Measurements from ENCODE around the gene ZC3H12D.

Gene ZC3H12D

DNA sequence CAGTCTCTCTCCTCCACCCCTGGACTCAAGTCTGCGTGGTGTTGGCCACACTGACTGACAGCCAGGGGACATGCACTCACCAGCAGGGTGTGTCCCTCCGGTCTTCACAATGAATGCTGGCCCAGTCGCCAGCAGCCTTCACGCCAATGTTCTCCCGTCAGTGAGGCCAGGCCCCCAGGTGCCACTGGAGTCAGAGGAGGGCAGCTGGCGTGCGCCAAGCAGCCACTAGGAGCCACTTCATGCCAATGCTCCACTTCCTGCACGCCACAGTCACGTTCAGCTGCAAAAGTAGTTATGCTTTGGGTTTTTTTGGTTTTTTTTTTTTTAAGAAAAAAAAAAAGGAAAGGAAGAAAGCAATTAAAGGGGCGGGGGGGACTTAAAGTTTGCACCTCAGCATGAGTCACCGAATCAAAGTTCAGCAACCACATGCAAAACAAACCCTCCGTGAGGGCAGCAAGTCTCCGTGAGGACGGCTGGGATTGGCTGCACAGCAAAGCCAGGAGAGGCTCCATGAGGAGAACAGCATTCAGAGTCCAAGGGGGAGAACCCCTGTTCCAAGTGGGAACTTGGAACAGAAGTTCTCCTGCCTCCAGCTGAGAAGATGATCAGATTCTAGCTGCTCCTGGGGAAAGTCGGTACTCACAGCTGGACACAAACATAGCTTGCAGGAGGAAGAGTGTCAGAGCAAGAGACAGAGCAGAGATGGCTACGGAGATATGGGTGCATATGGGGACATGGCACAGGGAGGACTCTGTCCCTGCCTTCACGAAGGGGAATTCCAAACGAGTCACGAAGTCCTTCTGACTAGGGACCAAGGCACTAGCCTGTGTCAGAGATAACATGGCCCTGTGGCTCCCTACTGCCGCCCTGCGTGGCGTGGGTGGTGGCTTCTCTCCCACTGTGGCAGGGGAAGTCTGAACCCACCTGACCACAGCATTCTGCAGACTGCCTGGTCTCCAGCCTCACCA, at the start of gene ZC3H12D:
ZC3H12D (minus strand) TSS at position 282 of the 968 bp plus-strand sequence. CDS start 10,471 bp downstream, outside the sequence.
- H2AFZ ChIP-seq (ENCODE audit: low read depth), result no peak within 1 kb of the TSS
- H3K4me3 ChIP-seq (IDR thresholded peaks at IDR 0.05; ENCODE audit: insufficient read depth, low read depth, low read length), result no peak within 1 kb of the TSS
- no peaks in the 10 kb centered on the region for H4K20me1 ChIP-seq (ENCODE audit: insufficient read depth)
- no peak within 1 kb of the TSS for H3K27ac ChIP-seq
- no peaks in the 10 kb centered on the region for H3K36me3 ChIP-seq (ENCODE audit: insufficient read depth)
- no peaks in the 10 kb centered on the region for H3K4me1 ChIP-seq (ENCODE audit: low read depth, poor library complexity, severe bottlenecking)
- TF ChIP-seq, protein P1, sequence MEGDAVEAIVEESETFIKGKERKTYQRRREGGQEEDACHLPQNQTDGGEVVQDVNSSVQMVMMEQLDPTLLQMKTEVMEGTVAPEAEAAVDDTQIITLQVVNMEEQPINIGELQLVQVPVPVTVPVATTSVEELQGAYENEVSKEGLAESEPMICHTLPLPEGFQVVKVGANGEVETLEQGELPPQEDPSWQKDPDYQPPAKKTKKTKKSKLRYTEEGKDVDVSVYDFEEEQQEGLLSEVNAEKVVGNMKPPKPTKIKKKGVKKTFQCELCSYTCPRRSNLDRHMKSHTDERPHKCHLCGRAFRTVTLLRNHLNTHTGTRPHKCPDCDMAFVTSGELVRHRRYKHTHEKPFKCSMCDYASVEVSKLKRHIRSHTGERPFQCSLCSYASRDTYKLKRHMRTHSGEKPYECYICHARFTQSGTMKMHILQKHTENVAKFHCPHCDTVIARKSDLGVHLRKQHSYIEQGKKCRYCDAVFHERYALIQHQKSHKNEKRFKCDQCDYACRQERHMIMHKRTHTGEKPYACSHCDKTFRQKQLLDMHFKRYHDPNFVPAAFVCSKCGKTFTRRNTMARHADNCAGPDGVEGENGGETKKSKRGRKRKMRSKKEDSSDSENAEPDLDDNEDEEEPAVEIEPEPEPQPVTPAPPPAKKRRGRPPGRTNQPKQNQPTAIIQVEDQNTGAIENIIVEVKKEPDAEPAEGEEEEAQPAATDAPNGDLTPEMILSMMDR (conservative IDR thresholded peaks at IDR 0.05; ENCODE audit: low read depth, low read length), result no peak
- 0 out of 2 replicates have a peak, but pooled peaks cover 1% of the 10 kb centered on the region for H3K27me3 ChIP-seq (ENCODE audit: insufficient read depth, low read depth)
- no peaks in the 10 kb centered on the region for H3K79me2 ChIP-seq (ENCODE audit: insufficient read depth, low read depth)
- no peak within 1 kb of the TSS for H3K9ac ChIP-seq
- H3K4me2 ChIP-seq, result no peak within 1 kb of the TSS

DNA sequence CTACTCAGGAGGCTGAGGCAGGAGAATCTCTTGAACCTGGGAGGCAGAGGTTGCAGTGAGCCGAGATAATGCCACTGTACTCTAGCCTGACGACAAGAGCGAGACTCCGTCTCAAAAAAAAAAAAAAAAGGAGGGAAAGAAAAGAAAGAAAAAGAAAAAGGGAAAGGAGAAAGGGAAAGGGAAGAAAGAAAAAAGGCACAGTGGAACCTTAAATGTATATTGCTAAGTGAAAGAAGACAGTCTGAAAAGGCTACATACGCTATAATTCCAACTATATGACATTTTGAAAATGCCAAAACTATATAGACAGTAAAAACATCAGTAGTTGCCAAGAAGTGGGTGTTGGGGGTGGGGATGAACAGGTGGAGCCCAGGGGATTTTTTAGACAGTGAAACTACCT, 44.8 kb upstream of the ZC3H12D start:
- Histone ChIP-seq H3K4me1 (ENCODE audit: low read depth, poor library complexity, severe bottlenecking) (no peaks in the 10 kb centered on the region), H3K79me2 (ENCODE audit: insufficient read depth, low read depth) (no peaks in the 10 kb centered on the region), H3K27me3 (ENCODE audit: insufficient read depth, low read depth) (no peaks in the 10 kb centered on the region), H3K36me3 (ENCODE audit: insufficient read depth) (no peaks in the 10 kb centered on the region), H3K9ac (no peak overlapping the region), H3K4me3 (IDR thresholded peaks at IDR 0.05; ENCODE audit: insufficient read depth, low read depth, low read length) (no peak overlapping the region), H2AFZ (ENCODE audit: low read depth) (no peak overlapping the region), H3K4me2 (no peak overlapping the region), H3K27ac (no peak overlapping the region), H4K20me1 (ENCODE audit: insufficient read depth) (no peaks in the 10 kb centered on the region)
- TF ChIP-seq, protein P1 (conservative IDR thresholded peaks at IDR 0.05; ENCODE audit: low read depth, low read length), result no peak

DNA sequence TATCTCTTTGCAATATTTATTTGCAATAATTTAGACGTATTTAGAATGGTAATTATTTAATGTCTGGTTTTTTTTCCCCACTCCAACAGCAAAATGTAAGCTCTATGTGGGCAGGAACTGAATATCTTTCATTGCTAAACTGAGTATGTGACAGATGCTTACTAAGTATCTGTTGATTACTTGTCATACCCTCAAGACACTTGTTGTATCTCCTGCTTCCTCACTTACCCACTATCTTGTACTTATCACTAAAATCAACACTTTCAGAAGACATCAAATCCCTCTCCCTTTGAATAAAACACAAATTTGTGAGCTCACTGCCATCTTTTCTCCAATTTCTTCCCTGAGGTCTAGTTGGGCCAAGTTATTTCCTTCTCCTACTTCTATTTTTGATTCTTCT, 30.7 kb upstream of the ZC3H12D start:
- TF ChIP-seq, protein P1 (conservative IDR thresholded peaks at IDR 0.05; ENCODE audit: low read depth, low read length), result no peak
- Histone ChIP-seq H3K4me1 (ENCODE audit: low read depth, poor library complexity, severe bottlenecking) (no peaks in the 10 kb centered on the region), H3K36me3 (ENCODE audit: insufficient read depth) (no peaks in the 10 kb centered on the region), H3K27me3 (ENCODE audit: insufficient read depth, low read depth) (no peaks in the 10 kb centered on the region), H4K20me1 (ENCODE audit: insufficient read depth) (no peaks in the 10 kb centered on the region), H3K27ac (no peak overlapping the region), H3K9ac (no peak overlapping the region), H3K4me3 (IDR thresholded peaks at IDR 0.05; ENCODE audit: insufficient read depth, low read depth, low read length) (no peak overlapping the region), H2AFZ (ENCODE audit: low read depth) (no peak overlapping the region), H3K79me2 (ENCODE audit: insufficient read depth, low read depth) (no peaks in the 10 kb centered on the region), H3K4me2 (no peak overlapping the region)

DNA sequence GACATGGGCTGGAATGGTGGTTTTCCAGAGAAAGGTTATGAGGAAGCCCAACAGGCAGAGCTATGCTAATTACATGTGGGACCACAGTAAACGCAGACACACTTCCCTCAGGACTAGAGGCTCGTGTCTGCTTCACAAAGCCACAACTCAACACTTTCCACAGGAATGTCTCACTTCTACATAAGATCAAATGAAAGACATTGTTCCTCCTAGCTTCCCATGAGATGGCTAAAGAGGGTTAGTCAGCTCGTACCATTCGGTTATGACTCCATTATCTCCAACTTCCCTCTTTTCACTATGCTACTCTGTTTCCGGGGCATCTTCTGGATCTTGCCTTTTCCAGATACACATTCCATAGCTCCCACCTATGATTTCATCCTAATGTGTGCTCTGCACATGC, 29.1 kb upstream of the ZC3H12D start:
- Histone ChIP-seq H2AFZ (ENCODE audit: low read depth) (no peak overlapping the region), H3K9ac (no peak overlapping the region), H3K4me3 (IDR thresholded peaks at IDR 0.05; ENCODE audit: insufficient read depth, low read depth, low read length) (no peak overlapping the region), H4K20me1 (ENCODE audit: insufficient read depth) (no peaks in the 10 kb centered on the region), H3K79me2 (ENCODE audit: insufficient read depth, low read depth) (no peaks in the 10 kb centered on the region), H3K4me2 (no peak overlapping the region), H3K4me1 (ENCODE audit: low read depth, poor library complexity, severe bottlenecking) (no peaks in the 10 kb centered on the region), H3K27me3 (ENCODE audit: insufficient read depth, low read depth) (no peaks in the 10 kb centered on the region), H3K27ac (no peak overlapping the region), H3K36me3 (ENCODE audit: insufficient read depth) (no peaks in the 10 kb centered on the region)
- TF ChIP-seq, protein P1 (conservative IDR thresholded peaks at IDR 0.05; ENCODE audit: low read depth, low read length), result no peak

Measured in KMS-11 (cell line).